Effector memory CD4-positive, alpha-beta T cell (primary cell): ENCODE data around the gene MRPL20.
"Not testable (repeated sequence)": the region's sequence is repeated elsewhere in the genome, so short reads cannot be mapped to it uniquely, and the experiment has no call there.

ENCODE experiments used
- DNase-seq, 3 donors: peaks; one replicate each; pipeline ENCODE4 v3.0.0-alpha.2; 2020
- H3K27ac ChIP-seq: 2 replicates; pipeline ENCODE4 v1.7.0; 2013; ENCODE audit warnings: mild to moderate bottlenecking, low read length, moderate library complexity; ENCODE audit not compliant: insufficient read depth, poor library complexity, severe bottlenecking
- H3K27me3 ChIP-seq: replicated peaks from 2 replicates; pipeline ENCODE4 v1.7.0; 2013; ENCODE audit warnings: mild to moderate bottlenecking, low read length; ENCODE audit not compliant: insufficient read depth, control insufficient read depth, poor library complexity, severe bottlenecking
- H3K36me3 ChIP-seq: 2 replicates; pipeline ENCODE4 v1.7.0; 2013; ENCODE audit warnings: mild to moderate bottlenecking, low read length, moderate library complexity; ENCODE audit not compliant: control insufficient read depth, insufficient read depth
- H3K4me1 ChIP-seq: 2 replicates; pipeline ENCODE4 v1.7.0; 2013; ENCODE audit warnings: low read length, mild to moderate bottlenecking; ENCODE audit not compliant: control insufficient read depth, insufficient read depth, poor library complexity, severe bottlenecking
- H3K4me3 ChIP-seq: 2 replicates; pipeline ENCODE4 v1.7.0; 2013; ENCODE audit warnings: low read length, low read depth, mild to moderate bottlenecking; ENCODE audit not compliant: insufficient read depth, poor library complexity, severe bottlenecking
- H3K9me3 ChIP-seq: 2 replicates; pipeline ENCODE4 v1.7.0; 2013; ENCODE audit warnings: mild to moderate bottlenecking, low read length, moderate library complexity; ENCODE audit not compliant: control insufficient read depth

MRPL20 gene

DNA sequence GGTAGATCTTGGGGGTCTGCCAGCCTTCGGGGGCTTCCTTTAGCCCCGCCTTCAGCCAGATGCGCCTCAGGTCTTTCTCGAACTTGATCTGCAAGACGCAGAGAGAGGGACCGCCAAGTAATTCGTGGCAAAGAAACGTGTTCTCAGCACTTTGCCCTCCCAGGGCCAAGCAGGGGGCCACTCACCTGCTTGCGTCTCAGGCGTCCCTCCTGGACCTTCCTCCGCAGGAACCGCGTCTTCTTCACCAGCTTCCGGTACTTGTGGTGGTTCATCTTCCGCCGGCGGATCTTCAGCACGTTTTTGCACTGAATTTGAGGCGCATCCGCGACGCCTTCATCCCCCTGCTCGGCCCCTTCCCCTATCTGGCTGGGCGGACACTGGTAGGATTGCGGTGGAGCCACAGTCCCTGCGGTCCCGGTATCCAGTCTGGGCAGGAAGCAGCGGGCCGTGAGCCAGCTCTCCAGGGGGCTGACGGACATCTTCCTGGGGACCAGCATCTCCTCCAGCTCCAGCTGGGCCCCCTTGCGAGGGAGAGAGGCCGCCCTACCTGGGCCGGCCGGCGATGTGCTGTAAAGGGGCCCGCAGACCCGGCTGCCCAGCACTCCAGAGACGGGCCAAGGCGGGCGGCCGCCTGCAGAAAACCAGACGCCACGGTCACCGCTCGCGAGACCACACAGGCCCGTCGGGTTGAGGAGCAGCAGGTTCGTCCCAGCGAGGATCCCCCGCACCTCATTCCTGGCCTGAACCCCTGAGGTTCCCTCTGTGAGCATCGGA lies 33.1 kb downstream of the MRPL20 start:
- Histone ChIP-seq H3K27me3 (no peaks in the 10 kb centered on the region), H3K4me1 (peaks cover 34% of the 10 kb centered on the region), H3K9me3 (no peaks in the 10 kb centered on the region), H3K27ac (peak overlapping the region; percentile 85), H3K36me3 (no peaks in the 10 kb centered on the region), H3K4me3 (peak overlapping the region; percentile 78)
- DNase-seq, result no peak

DNA sequence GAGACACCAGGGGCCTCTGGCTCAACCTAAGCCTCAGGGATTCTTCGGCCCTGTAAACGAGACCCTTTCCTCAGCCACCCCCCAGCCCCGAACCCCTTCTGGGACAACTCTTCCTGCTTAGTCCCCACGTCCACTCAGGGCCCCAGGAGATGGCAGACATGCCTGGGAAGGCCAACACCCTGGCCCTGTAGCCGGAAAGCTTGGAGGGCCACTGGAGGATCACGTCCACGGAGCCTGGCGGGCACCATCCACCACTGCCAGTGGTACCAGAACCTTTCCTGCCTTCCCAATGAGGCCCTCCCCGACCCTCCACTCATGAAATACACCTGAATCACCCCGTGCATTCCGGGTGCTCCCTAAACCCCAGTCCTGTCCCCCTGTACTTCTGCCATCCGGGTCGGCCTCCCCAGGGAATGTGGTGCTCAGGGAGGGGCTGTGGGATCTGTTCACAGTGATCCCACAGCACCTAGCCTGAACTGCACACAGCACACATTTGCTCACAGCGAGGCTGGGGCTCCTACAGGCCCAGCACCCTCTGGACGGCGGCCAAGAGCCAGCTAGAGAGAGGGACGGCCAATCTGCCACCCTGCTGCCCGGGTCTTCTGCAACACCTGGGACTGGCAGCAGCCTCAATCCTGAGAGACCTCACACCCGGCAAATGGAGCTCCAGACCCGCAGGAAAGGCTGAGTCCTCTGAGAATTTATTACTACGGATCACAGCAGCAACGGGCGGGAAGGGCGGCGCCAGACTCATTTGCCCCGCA lies 33.9 kb downstream of the MRPL20 start:
- no peaks in the 10 kb centered on the region for H3K27me3 ChIP-seq
- no peaks in the 10 kb centered on the region for H3K36me3 ChIP-seq
- H3K9me3 ChIP-seq, result no peaks in the 10 kb centered on the region
- no peak for DNase-seq
- peaks cover 34% of the 10 kb centered on the region for H3K4me1 ChIP-seq
- no peak overlapping the region for H3K27ac ChIP-seq
- H3K4me3 ChIP-seq, result no peak overlapping the region

DNA sequence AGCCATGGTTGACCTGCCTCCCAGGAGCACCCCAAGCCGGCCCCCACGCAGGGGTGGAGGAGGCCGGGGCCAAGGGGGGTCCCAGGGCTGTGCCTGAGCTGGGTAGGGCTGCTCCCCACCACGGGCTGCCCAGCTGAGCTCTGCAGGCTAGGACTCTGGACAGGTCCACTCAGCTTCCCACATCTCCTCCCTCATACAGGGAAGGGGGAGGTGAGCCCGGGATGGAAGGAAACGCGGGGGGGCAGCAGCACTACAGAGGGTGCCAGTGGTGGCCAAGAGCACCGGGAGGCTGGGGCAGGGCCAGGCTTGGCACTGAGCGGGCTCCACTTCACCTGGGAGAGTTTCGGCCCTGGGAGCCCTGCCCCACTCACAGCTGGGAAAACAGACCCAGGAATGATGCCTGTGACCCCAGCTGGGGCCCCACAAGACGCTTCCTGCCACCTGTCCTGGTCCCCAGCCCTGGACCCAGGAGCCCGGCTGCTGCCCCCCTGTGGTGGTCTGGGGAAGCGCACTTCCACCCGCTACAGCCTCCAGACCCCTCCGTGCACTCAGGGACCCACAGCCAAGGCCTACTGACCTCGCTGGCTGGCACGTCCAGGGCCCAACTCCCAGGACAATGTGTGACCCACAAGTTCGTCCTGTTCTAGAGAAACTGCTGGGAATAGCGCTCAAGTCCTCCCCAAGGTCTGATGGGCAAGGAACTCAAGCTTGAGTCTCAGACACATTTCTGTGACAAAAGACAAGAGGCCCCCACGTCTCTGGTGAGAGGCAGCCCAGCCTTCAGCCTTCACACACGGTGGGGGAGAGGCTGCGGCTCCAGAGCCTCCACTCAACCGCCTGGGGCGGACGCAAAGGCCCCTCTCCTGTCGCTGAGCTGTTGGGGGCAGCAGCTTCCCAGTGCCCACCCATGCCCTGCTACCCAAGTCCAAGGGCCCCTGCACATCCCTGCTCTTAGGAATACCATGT lies 35.1 kb downstream of the MRPL20 start:
- DNase-seq, result peak; percentile 52 to 69 (median 56)
- H3K4me3 ChIP-seq, result peak overlapping the region; percentile 31
- H3K27ac ChIP-seq, result peak overlapping the region; percentile 62
- no peaks in the 10 kb centered on the region for H3K27me3 ChIP-seq
- H3K4me1 ChIP-seq, result peaks cover 34% of the 10 kb centered on the region
- no peaks in the 10 kb centered on the region for H3K36me3 ChIP-seq
- peaks cover 4% of the 10 kb centered on the region for H3K9me3 ChIP-seq

DNA sequence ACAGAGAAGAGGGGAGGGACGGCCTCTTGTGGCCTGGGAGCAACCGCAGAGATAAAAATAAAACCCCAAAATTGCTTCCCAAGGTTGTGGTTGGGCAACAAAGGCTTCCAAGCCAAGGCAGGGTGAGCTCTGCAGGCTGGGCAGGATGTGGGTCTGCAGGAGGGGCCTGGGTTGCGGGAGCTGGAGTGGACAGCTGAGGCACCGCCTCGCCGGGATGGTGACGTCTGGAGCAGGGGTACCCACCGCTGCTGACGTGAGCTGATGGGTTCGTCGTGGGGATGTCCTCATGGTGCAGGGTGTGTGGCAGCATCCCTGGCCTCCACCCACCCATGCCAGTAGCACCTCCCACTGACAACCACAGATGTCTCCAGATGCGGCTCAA lies 35.7 kb downstream of the MRPL20 start:
- H3K27ac ChIP-seq, result peak overlapping the region; percentile 62
- DNase-seq, result peak; percentile 71 to 78 (median 74)
- H3K4me3 ChIP-seq, result peak overlapping the region; percentile 31
- peaks cover 5% of the 10 kb centered on the region for H3K9me3 ChIP-seq
- peaks cover 34% of the 10 kb centered on the region for H3K4me1 ChIP-seq
- no peaks in the 10 kb centered on the region for H3K27me3 ChIP-seq
- no peaks in the 10 kb centered on the region for H3K36me3 ChIP-seq

DNA sequence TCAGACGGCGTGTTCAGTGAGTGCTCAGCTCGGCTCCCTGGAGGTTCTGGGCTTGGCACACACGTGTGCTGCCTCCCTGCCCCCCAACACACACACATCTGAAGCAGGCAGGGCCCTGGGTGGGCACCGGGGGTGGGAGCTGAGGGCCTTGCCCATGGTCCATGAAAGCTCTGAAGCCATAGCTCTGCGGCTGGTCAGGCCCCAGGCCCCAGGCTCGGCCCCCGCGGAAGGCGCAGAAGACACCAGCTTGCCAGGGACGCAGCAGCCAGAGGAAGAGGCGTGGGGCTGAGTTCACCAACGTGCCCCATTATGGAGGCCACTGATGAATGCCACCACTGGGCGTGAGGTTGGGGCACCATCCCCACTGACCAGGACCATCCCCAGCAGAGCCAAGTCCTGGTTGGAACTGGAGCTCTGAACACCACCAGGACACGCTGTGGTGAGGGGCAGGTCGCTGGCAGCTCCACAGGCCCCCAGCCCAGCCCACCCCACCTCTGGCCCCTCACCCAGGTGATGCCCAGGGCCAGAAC lies 36.3 kb downstream of the MRPL20 start:
- Histone ChIP-seq H3K4me1 (peaks cover 34% of the 10 kb centered on the region), H3K27ac (no peak overlapping the region), H3K9me3 (peaks cover 5% of the 10 kb centered on the region), H3K36me3 (no peaks in the 10 kb centered on the region), H3K27me3 (no peaks in the 10 kb centered on the region), H3K4me3 (no peak overlapping the region)
- DNase-seq, result no peak

DNA sequence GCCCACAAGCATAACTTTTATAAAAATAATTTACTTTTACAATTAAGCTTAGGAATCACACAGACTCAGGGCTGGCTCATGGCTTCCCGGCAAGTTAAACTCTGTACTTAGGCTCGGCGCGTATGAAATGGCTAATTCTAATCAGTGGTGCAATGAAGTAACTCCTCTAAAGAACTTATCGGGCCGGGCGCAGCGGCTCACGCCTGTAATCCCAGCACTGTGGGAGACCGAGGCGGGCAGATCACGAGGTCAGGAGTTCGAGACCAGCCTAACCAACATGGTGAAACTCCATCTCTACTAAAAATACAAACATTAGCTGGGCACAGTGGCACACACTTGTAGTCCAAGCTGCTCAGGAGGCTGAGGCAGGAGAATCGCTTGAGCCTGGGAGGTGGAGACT lies 37.0 kb downstream of the MRPL20 start:
- H3K9me3 ChIP-seq, DNase-seq, H3K36me3 ChIP-seq, H3K27me3 ChIP-seq, H3K27ac ChIP-seq, H3K4me3 ChIP-seq: not testable (repeated sequence)
- peaks cover 33% of the 10 kb centered on the region for H3K4me1 ChIP-seq

DNA sequence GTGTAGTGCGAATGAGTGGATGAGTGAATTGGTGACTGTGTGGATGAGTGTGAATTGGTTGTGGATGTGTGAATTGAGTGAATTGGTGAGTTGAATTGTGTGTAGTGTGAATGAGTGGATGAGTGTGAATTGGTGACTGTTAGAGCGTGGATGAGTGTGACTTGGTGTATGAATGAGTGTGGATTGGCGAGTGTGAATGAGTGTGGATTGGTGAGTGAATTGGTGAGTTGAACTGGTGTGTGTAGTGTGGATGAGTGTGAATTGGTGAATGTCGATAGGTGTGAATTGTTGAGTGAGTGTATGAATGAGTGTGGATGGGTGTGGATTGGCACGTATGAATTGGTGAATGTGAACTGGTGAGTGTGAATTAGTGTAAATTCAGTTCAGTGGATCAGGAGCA lies 39.8 kb downstream of the MRPL20 start:
- Histone ChIP-seq H3K27me3 (no peaks in the 10 kb centered on the region), H3K9me3 (peaks cover 5% of the 10 kb centered on the region), H3K4me1 (peaks cover 19% of the 10 kb centered on the region), H3K36me3 (no peaks in the 10 kb centered on the region), H3K4me3 (no peak overlapping the region), H3K27ac (no peak overlapping the region)
- no peak for DNase-seq

DNA sequence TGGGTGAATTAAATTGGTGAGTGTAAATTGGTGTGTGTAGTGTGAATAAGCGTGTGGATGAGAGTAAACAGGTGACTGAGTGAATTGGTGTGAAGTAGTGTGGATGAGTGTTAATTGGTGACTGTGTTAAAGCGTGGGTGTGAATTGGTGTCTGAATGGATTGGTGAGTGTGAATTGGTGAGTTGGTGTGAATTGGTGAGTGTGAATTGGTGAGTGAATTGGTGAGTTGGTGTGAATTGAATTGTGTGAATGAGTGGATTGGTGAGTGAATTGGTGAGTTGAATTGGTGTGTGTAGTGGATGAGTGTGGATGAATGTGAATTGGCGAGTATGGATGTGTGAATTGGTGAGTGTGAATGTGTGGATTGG lies 40.4 kb downstream of the MRPL20 start:
- no peaks in the 10 kb centered on the region for H3K36me3 ChIP-seq
- no peak overlapping the region for H3K4me3 ChIP-seq
- no peak overlapping the region for H3K27ac ChIP-seq
- peaks cover 5% of the 10 kb centered on the region for H3K9me3 ChIP-seq
- H3K4me1 ChIP-seq, result peaks cover 13% of the 10 kb centered on the region
- DNase-seq, result no peak
- no peaks in the 10 kb centered on the region for H3K27me3 ChIP-seq

DNA sequence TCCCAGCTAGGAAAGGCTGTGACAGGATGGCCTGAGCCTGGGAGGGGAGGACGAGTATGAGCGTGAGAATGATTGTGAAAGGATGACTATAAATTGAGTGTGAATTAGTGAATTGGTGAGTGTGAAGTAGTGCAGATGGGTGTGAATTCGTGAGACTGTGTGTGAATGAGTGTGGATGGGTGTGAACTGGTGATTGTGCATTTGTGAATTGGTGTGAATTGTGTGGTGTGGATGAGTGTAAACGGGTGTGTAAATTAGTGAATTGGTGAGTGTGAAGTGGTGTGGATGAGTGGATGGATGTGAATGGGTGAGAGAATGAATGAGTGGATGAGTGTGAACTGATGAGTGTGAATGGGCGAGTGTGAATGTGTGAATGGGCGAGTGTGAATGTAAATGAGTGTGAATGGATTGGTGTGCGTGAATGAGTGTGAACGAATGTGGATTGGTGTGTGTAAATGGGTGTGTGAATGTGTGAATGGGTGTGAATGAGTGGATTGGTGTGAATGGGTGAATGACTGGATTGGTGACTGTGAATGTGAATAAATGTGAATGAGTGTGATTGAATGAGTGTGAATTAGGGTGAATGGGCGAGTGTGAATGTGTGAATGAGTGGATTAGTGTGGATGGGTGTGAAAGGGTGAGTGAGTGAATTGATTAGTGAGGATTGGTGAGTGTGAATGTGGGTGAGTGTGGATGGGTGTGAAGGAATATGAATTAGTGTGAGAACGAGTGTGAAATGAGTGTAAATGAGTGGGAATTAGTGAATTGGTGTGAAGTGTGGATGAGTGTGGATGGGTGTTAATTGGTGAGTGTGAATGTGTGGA lies 41.0 kb downstream of the MRPL20 start:
- no peak overlapping the region for H3K4me3 ChIP-seq
- no peak for DNase-seq
- H3K4me1 ChIP-seq, result peaks cover 7% of the 10 kb centered on the region
- peaks cover 5% of the 10 kb centered on the region for H3K9me3 ChIP-seq
- no peaks in the 10 kb centered on the region for H3K27me3 ChIP-seq
- no peak overlapping the region for H3K27ac ChIP-seq
- no peaks in the 10 kb centered on the region for H3K36me3 ChIP-seq
